ENCODE results near the gene TRIM63.
A peak's percentile ranks its signal among the peaks of the same experiment; 100 is the strongest.

TRIM63 gene

GRCh38 chr1:26084844-26085243, 17.4 kb upstream of the TRIM63 start:
- H3K4me3 ChIP-seq (replicated peaks in 1 of 2; ENCODE audit: low read depth in 2 of 2, low read length in 2 of 2): no peak overlapping the region
- no peak for DNase-seq (ENCODE audit: low read depth in 2 of 2)
- no peak for TF ChIP-seq CTCF (IDR thresholded peaks at IDR 0.05; ENCODE audit: low read depth, low read length)

GRCh38 chr1:26084091-26084561, 16.7 kb upstream of the TRIM63 start:
- no peak for TF ChIP-seq CTCF (IDR thresholded peaks at IDR 0.05; ENCODE audit: low read depth, low read length)
- no peak overlapping the region for H3K4me3 ChIP-seq (replicated peaks in 1 of 2; ENCODE audit: low read depth in 2 of 2, low read length in 2 of 2)

GRCh38 chr1:26083208-26083607, 15.8 kb upstream of the TRIM63 start:
- no peak overlapping the region for H3K4me3 ChIP-seq (replicated peaks in 1 of 2; ENCODE audit: low read depth in 2 of 2, low read length in 2 of 2)
- DNase-seq (ENCODE audit: low read depth in 2 of 2): peak in 1 of 2 donors; percentile 33
- TF ChIP-seq CTCF (IDR thresholded peaks at IDR 0.05; ENCODE audit: low read depth, low read length): no peak

More at GRCh38 chr1:26084091-26084561, 16.7 kb upstream of the TRIM63 start:
- DNase-seq (ENCODE audit: low read depth in 2 of 2): no peak

- no peak for DNase-seq (ENCODE audit: low read depth in 2 of 2)
- H3K4me3 ChIP-seq (replicated peaks in 1 of 2; ENCODE audit: low read depth in 2 of 2, low read length in 2 of 2): no peak overlapping the region
- TF ChIP-seq CTCF (IDR thresholded peaks at IDR 0.05; ENCODE audit: low read depth, low read length): no peak
Measured at GRCh38 chr1:26082020-26082350, 14.6 kb upstream of the TRIM63 start.

GRCh38 chr1:26081267-26082019, 14.0 kb upstream of the TRIM63 start:
- H3K4me3 ChIP-seq (replicated peaks in 1 of 2; ENCODE audit: low read depth in 2 of 2, low read length in 2 of 2): no peak overlapping the region
- no peak for DNase-seq (ENCODE audit: low read depth in 2 of 2)
- no peak for TF ChIP-seq CTCF (IDR thresholded peaks at IDR 0.05; ENCODE audit: low read depth, low read length)

GRCh38 chr1:26079960-26080814, 12.8 kb upstream of the TRIM63 start:
- no peak overlapping the region for H3K4me3 ChIP-seq (replicated peaks in 1 of 2; ENCODE audit: low read depth in 2 of 2, low read length in 2 of 2)
- no peak for DNase-seq (ENCODE audit: low read depth in 2 of 2)
- no peak for TF ChIP-seq CTCF (IDR thresholded peaks at IDR 0.05; ENCODE audit: low read depth, low read length)

All from cardiac fibroblast (primary cell).